ENCODE data around the gene NTM.

- TF ChIP-seq CTCF (IDR thresholded peaks at IDR 0.05 in 8 of 11, conservative IDR thresholded peaks at IDR 0.05 in 3 of 11), result no peak
- TF ChIP-seq POLR2AphosphoS5 (IDR thresholded peaks at IDR 0.05), result no peak
- TF ChIP-seq POLR2A (IDR thresholded peaks at IDR 0.05), result no peak
These were observed 518.7 kb downstream of the NTM start for GRCh38 chr11:131889146-131889577.

All from spleen (tissue), 7 donors.